Liver (tissue), 9 donors: ENCODE data around the gene GNPTAB. TPM values are rescaled to one million over a fixed set of nuclear protein-coding genes. Genes with fewer than 3 reads are reported as not detected.

Experiments used
- DNase-seq: peaks from one replicate; pipeline ENCODE4 v3.0.0-alpha.2; 2017; ENCODE audit warnings: low spot score
- H3K27ac ChIP-seq, 2 donors: one replicate each; pipeline ENCODE4 v1.7.0; 2013; ENCODE audit warnings: inconsistent platforms in 2 of 2, low read length in 2 of 2, control low read depth in 1 of 2, low read depth in 1 of 2, mild to moderate bottlenecking in 1 of 2
- H3K27me3 ChIP-seq, 4 donors: one replicate each; pipeline versions ENCODE4 v1.6.1 to v1.7.0; 2013; ENCODE audit warnings: low read length in 3 of 4, inconsistent platforms in 1 of 4, mild to moderate bottlenecking in 1 of 4, moderate library complexity in 1 of 4; ENCODE audit not compliant: control insufficient read depth in 4 of 4, insufficient read depth in 4 of 4
- H3K36me3 ChIP-seq, 4 donors: one replicate each; pipeline versions ENCODE4 v1.6.1 to v1.7.0; 2013; ENCODE audit warnings: low read length in 3 of 4, mild to moderate bottlenecking in 3 of 4, low read depth in 1 of 4, moderate library complexity in 1 of 4; ENCODE audit not compliant: control insufficient read depth in 4 of 4, insufficient read depth in 3 of 4
- H3K4me1 ChIP-seq, 4 donors: one replicate each; pipeline versions ENCODE4 v1.6.1 to v1.7.0; 2013; ENCODE audit warnings: low read length in 3 of 4, mild to moderate bottlenecking in 3 of 4, moderate library complexity in 1 of 4; ENCODE audit not compliant: control insufficient read depth in 4 of 4, insufficient read depth in 4 of 4
- H3K4me3 ChIP-seq, 3 donors: one replicate each; pipeline versions ENCODE4 v1.6.1 to v1.7.0; 2013; ENCODE audit warnings: low read length in 3 of 3, control low read depth in 1 of 3, low read depth in 1 of 3, mild to moderate bottlenecking in 1 of 3
- H3K9ac ChIP-seq, 2 donors: one replicate each; pipeline ENCODE4 v1.7.0; 2013; ENCODE audit warnings: low read length in 2 of 2, mild to moderate bottlenecking in 2 of 2, moderate library complexity in 2 of 2, control low read depth in 1 of 2, low read depth in 1 of 2
- H3K9me3 ChIP-seq, 4 donors: one replicate each; pipeline versions ENCODE4 v1.6.1 to v1.7.0; 2013; ENCODE audit warnings: low read length in 3 of 4; ENCODE audit not compliant: control insufficient read depth in 4 of 4
- ATF3 ChIP-seq: IDR thresholded peaks from 2 replicates; pipeline ENCODE4 v1.6.1; 2016; ENCODE audit warnings: antibody characterized with exemption
- CTCF ChIP-seq: fragments of 150-350 bp; IDR thresholded peaks from 2 replicates; pipeline ENCODE4 v1.5.1; 2017; ENCODE audit warnings: improper control_type of control experiment, low read depth, low read length; ENCODE audit not compliant: missing input control
- EGR1 ChIP-seq, 2 donors: IDR thresholded peaks; 2 replicates each; pipeline ENCODE4 v1.6.1; 2016 to 2018; ENCODE audit warnings: antibody characterized with exemption in 2 of 2, low read depth in 2 of 2
- FOXA2 ChIP-seq: IDR thresholded peaks from 2 replicates; pipeline ENCODE4 v1.6.1; 2016; ENCODE audit warnings: antibody characterized with exemption
- GABPA ChIP-seq, 2 donors: IDR thresholded peaks in 1 of 2; conservative IDR thresholded peaks in 1 of 2; 2 replicates each; pipeline ENCODE4 v1.6.1; 2016; ENCODE audit warnings: antibody characterized with exemption in 2 of 2, mild to moderate bottlenecking in 1 of 2, moderate library complexity in 1 of 2
- HNF4A ChIP-seq, 2 donors: conservative IDR thresholded peaks; 2 replicates each; pipeline ENCODE4 v1.6.1; 2016; ENCODE audit warnings: antibody characterized with exemption in 2 of 2, mild to moderate bottlenecking in 2 of 2
- HNF4G ChIP-seq: IDR thresholded peaks from 2 replicates; pipeline ENCODE4 v1.6.1; 2016; ENCODE audit warnings: antibody characterized with exemption
- JUND ChIP-seq, 2 donors: IDR thresholded peaks; 2 replicates each; pipeline ENCODE4 v1.6.1; 2016; ENCODE audit warnings: antibody characterized with exemption in 2 of 2
- NR2F2 ChIP-seq: IDR thresholded peaks from 2 replicates; pipeline ENCODE4 v1.6.1; 2016; ENCODE audit warnings: antibody characterized with exemption
- RAD21 ChIP-seq, 2 donors: IDR thresholded peaks; 2 replicates each; pipeline ENCODE4 v1.6.1; 2016; ENCODE audit warnings: antibody characterized with exemption in 2 of 2, mild to moderate bottlenecking in 2 of 2
- REST ChIP-seq: IDR thresholded peaks from 2 replicates; pipeline ENCODE4 v1.6.1; 2016; ENCODE audit warnings: antibody characterized with exemption, mild to moderate bottlenecking
- YY1 ChIP-seq: IDR thresholded peaks from 2 replicates; pipeline ENCODE4 v1.6.1; 2016; ENCODE audit warnings: antibody characterized with exemption, mild to moderate bottlenecking
- WGBS: extraction: QIAGEN DNeasy Blood & Tissue Kit; methylation state at CpG from one replicate; pipeline ENCODE4 v1.1.7; 2013; 5-methylcytosine and 5-hydroxymethylcytosine counted together
- polyA plus RNA-seq, 2 donors: library from polyadenylated mRNA; stranded (reverse) in 1 of 2; unstranded in 1 of 2; fragments of 200-250 nt in 1 of 2; fragments of >200 nt in 1 of 2; fragmentation: Nextera tagmentation in 1 of 2; extraction: Ambion mirVana in 1 of 2; gene quantifications; one replicate each; pipeline versions ENCODE4 v1.2.1 to v1.2.3, GENCODE V29; 2013 to 2015
- total RNA-seq, 2 donors: library from RNA; depleted of rRNA; stranded (reverse); fragments of >200 nt; gene quantifications; one replicate each; pipeline ENCODE4 v1.2.3, GENCODE V29; 2014
- donor health status: healthy.
- donor health status: healthy.
- donor health status: healthy.
- donor health status: healthy.
- donor health status: healthy.

The GNPTAB gene
- total and polyA plus RNA-seq, 4 donors, result 4.6 to 11.1 (median 7.7) TPM

GRCh38 chr12:101738920-101739665, 91.7 kb downstream of the GNPTAB start, which contains the start of gene SYCP3:
TSS of gene SYCP3 (minus strand) at chr12:101739462. CDS start at chr12:101737935, 1,527 bp downstream.
- Histone ChIP-seq H3K36me3 (peaks cover 7 to 32% (median 14%) of the 10 kb centered on the region in 4 donors), H3K9me3 (no peaks in the 10 kb centered on the region), H3K4me3 (no peak within 1 kb of the TSS), H3K4me1 (peaks cover 0 to 3% (median 2%) of the 10 kb centered on the region in 4 donors), H3K9ac (no peak within 1 kb of the TSS), H3K27me3 (no peaks in the 10 kb centered on the region), H3K27ac (no peak within 1 kb of the TSS)
- DNase-seq, result no peak
- 98% methylated on average over 57 of the region's 57 CpGs for WGBS
- TF ChIP-seq NR2F2 (no peak), ATF3 (no peak), GABPA (IDR thresholded peaks at IDR 0.05 in 1 of 2, conservative IDR thresholded peaks at IDR 0.05 in 1 of 2) (no peak), HNF4G (no peak), HNF4A (conservative IDR thresholded peaks at IDR 0.05) (no peak), EGR1 (IDR thresholded peaks at IDR 0.05; ENCODE audit: low read depth in 2 of 2) (no peak), REST (no peak), RAD21 (IDR thresholded peaks at IDR 0.05) (no peak), CTCF (no peak), YY1 (no peak), FOXA2 (no peak)

GRCh38 chr12:101737476-101737875, 93.3 kb downstream of the GNPTAB start:
- Histone ChIP-seq H3K36me3 (peaks cover 8 to 28% (median 9%) of the 10 kb centered on the region in 4 donors), H3K27ac (no peak overlapping the region), H3K4me3 (no peak overlapping the region), H3K4me1 (peaks cover 0 to 4% (median 2%) of the 10 kb centered on the region in 4 donors), H3K9ac (no peak overlapping the region), H3K9me3 (no peaks in the 10 kb centered on the region), H3K27me3 (no peaks in the 10 kb centered on the region)
- WGBS, result 95% methylated on average over 6 of the region's 6 CpGs
- TF ChIP-seq JUND (IDR thresholded peaks at IDR 0.05), result no peak
- DNase-seq, result no peak
